HAP-1 (cell line): Measurements from ENCODE around the gene ANKRD62.

ENCODE experiments used
- DNase-seq, 2 experiments: peaks; one replicate each; pipeline ENCODE4 v3.0.0-alpha.2; 2016 to 2020; ENCODE audit warnings: low spot score in 2 of 2
- H3K27me3 ChIP-seq: fragments of 250-450 bp; sonication (Bioruptor Pico); 2 replicates; pipeline ENCODE4 v1.5.1; 2020; ENCODE audit warnings: low read depth, mild to moderate bottlenecking, moderate library complexity
- H3K36me3 ChIP-seq: fragments of 250-450 bp; sonication (Bioruptor Pico); replicated peaks from 2 replicates; pipeline ENCODE4 v1.5.1; 2020; ENCODE audit warnings: mild to moderate bottlenecking
- H3K4me1 ChIP-seq: fragments of 250-450 bp; sonication (Bioruptor Pico); 2 replicates; pipeline ENCODE4 v1.5.1; 2020; ENCODE audit warnings: mild to moderate bottlenecking
- H3K4me3 ChIP-seq: fragments of 250-450 bp; sonication (Bioruptor Pico); 2 replicates; pipeline ENCODE4 v1.5.1; 2020; ENCODE audit warnings: mild to moderate bottlenecking, moderate library complexity
- H3K9me3 ChIP-seq: fragments of 250-450 bp; sonication (Bioruptor Pico); 2 replicates; pipeline ENCODE4 v1.5.1; 2020; ENCODE audit warnings: mild to moderate bottlenecking, moderate library complexity
- in situ Hi-C: fragments of 300-500 bp; cut with MboI; formaldehyde crosslinking; loops from 3 replicates; pipeline ENCODE4 v1.14.3; 2020; ENCODE audit warnings: low sequenced_read_pairs, inconsistent platforms, mixed read lengths

ANKRD62 gene

GRCh38 chr18:12093520-12094257, at the start of gene ANKRD62:
Gene ANKRD62, plus strand, starts transcription at chr18:12093843. Its CDS starts 175 bp downstream, at chr18:12094018.
- Histone ChIP-seq H3K36me3 (no peaks in the 10 kb centered on the region), H3K4me3 (no peak within 1 kb of the TSS), H3K27me3 (no peaks in the 10 kb centered on the region), H3K4me1 (no peaks in the 10 kb centered on the region), H3K9me3 (no peaks in the 10 kb centered on the region)
- DNase-seq = no peak
- in situ Hi-C loops = no loop called here

- H3K9me3 ChIP-seq = no peaks in the 10 kb centered on the region
- no peak overlapping the region for H3K4me3 ChIP-seq
- no peaks in the 10 kb centered on the region for H3K27me3 ChIP-seq
- in situ Hi-C loops = no loop called here
- no peaks in the 10 kb centered on the region for H3K4me1 ChIP-seq
- no peaks in the 10 kb centered on the region for H3K36me3 ChIP-seq
- DNase-seq = no peak
Measured at GRCh38 chr18:12044591-12044990, 49.1 kb upstream of the ANKRD62 start.

GRCh38 chr18:12046046-12046750, 47.4 kb upstream of the ANKRD62 start:
- Histone ChIP-seq H3K9me3 (no peaks in the 10 kb centered on the region), H3K27me3 (peaks cover 3% of the 10 kb centered on the region; the same call in 1 of the 2 replicates), H3K36me3 (no peaks in the 10 kb centered on the region), H3K4me1 (no peaks in the 10 kb centered on the region), H3K4me3 (no peak overlapping the region)
- in situ Hi-C loops = no loop called here
- no peak for DNase-seq

GRCh38 chr18:12046751-12047335, 46.8 kb upstream of the ANKRD62 start:
- no peak overlapping the region for H3K4me3 ChIP-seq
- DNase-seq = no peak
- H3K36me3 ChIP-seq = no peaks in the 10 kb centered on the region
- H3K9me3 ChIP-seq = no peaks in the 10 kb centered on the region
- in situ Hi-C loops = no loop called here
- no peaks in the 10 kb centered on the region for H3K4me1 ChIP-seq
- H3K27me3 ChIP-seq = peaks cover 3% of the 10 kb centered on the region; the same call in 1 of the 2 replicates

- in situ Hi-C loops = no loop called here
- Histone ChIP-seq H3K4me3 (no peak overlapping the region), H3K36me3 (no peaks in the 10 kb centered on the region), H3K4me1 (no peaks in the 10 kb centered on the region), H3K9me3 (no peaks in the 10 kb centered on the region), H3K27me3 (peaks cover 3% of the 10 kb centered on the region; the same call in 1 of the 2 replicates)
- DNase-seq = no peak
Measured at GRCh38 chr18:12048010-12048826, 45.4 kb upstream of the ANKRD62 start.

- H3K36me3 ChIP-seq = no peaks in the 10 kb centered on the region
- in situ Hi-C loops = no loop called here
- no peaks in the 10 kb centered on the region for H3K4me1 ChIP-seq
- H3K27me3 ChIP-seq = peaks cover 3% of the 10 kb centered on the region; the same call in 1 of the 2 replicates
- no peak overlapping the region for H3K4me3 ChIP-seq
- no peaks in the 10 kb centered on the region for H3K9me3 ChIP-seq
- no peak for DNase-seq
Measured at GRCh38 chr18:12048827-12049175, 44.8 kb upstream of the ANKRD62 start.

- no peaks in the 10 kb centered on the region for H3K36me3 ChIP-seq
- in situ Hi-C loops = no loop called here
- no peaks in the 10 kb centered on the region for H3K4me1 ChIP-seq
- DNase-seq = no peak
- H3K9me3 ChIP-seq = no peaks in the 10 kb centered on the region
- no peak overlapping the region for H3K4me3 ChIP-seq
- H3K27me3 ChIP-seq = peaks cover 3% of the 10 kb centered on the region; the same call in 1 of the 2 replicates
Measured at GRCh38 chr18:12049978-12050811, 43.4 kb upstream of the ANKRD62 start.

- H3K4me1 ChIP-seq = no peaks in the 10 kb centered on the region
- in situ Hi-C loops = no loop called here
- no peak for DNase-seq
Measured at GRCh38 chr18:12052866-12053265, 40.8 kb upstream of the ANKRD62 start.

GRCh38 chr18:12053289-12053688, 40.4 kb upstream of the ANKRD62 start:
- in situ Hi-C loops = no loop called here
- no peak for DNase-seq
- Histone ChIP-seq H3K4me3 (no peak overlapping the region), H3K9me3 (no peaks in the 10 kb centered on the region), H3K27me3 (peaks cover 3% of the 10 kb centered on the region; the same call in 1 of the 2 replicates), H3K4me1 (no peaks in the 10 kb centered on the region), H3K36me3 (no peaks in the 10 kb centered on the region)

More at GRCh38 chr18:12052866-12053265, 40.8 kb upstream of the ANKRD62 start:
- Histone ChIP-seq H3K27me3 (peaks cover 3% of the 10 kb centered on the region; the same call in 1 of the 2 replicates), H3K9me3 (no peaks in the 10 kb centered on the region), H3K36me3 (no peaks in the 10 kb centered on the region), H3K4me3 (no peak overlapping the region)

- Histone ChIP-seq H3K9me3 (no peaks in the 10 kb centered on the region), H3K4me1 (no peaks in the 10 kb centered on the region), H3K27me3 (no peaks in the 10 kb centered on the region; the same call in 1 of the 2 replicates), H3K36me3 (no peaks in the 10 kb centered on the region), H3K4me3 (no peak overlapping the region)
- in situ Hi-C loops = no loop called here
- no peak for DNase-seq
Measured at GRCh38 chr18:12056034-12056883, 37.4 kb upstream of the ANKRD62 start.

- Histone ChIP-seq H3K4me1 (no peaks in the 10 kb centered on the region), H3K36me3 (no peaks in the 10 kb centered on the region), H3K9me3 (no peaks in the 10 kb centered on the region), H3K4me3 (no peak overlapping the region), H3K27me3 (no peaks in the 10 kb centered on the region; the same call in 1 of the 2 replicates)
- no peak for DNase-seq
- in situ Hi-C loops = no loop called here
Measured at GRCh38 chr18:12056884-12057402, 36.7 kb upstream of the ANKRD62 start.
